ENCODE results near the gene ZBTB18.
"Not testable (repeated sequence)": the region's sequence is repeated elsewhere in the genome, so short reads cannot be mapped to it uniquely, and the experiment has no call there.

GRCh38 chr1:244046254-244046653 is 4.8 kb upstream of the ZBTB18 start:
- TF ChIP-seq, protein P1, sequence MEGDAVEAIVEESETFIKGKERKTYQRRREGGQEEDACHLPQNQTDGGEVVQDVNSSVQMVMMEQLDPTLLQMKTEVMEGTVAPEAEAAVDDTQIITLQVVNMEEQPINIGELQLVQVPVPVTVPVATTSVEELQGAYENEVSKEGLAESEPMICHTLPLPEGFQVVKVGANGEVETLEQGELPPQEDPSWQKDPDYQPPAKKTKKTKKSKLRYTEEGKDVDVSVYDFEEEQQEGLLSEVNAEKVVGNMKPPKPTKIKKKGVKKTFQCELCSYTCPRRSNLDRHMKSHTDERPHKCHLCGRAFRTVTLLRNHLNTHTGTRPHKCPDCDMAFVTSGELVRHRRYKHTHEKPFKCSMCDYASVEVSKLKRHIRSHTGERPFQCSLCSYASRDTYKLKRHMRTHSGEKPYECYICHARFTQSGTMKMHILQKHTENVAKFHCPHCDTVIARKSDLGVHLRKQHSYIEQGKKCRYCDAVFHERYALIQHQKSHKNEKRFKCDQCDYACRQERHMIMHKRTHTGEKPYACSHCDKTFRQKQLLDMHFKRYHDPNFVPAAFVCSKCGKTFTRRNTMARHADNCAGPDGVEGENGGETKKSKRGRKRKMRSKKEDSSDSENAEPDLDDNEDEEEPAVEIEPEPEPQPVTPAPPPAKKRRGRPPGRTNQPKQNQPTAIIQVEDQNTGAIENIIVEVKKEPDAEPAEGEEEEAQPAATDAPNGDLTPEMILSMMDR (IDR thresholded peaks at IDR 0.05), result not testable (repeated sequence)
- TF ChIP-seq POLR2A, EP300 (IDR thresholded peaks at IDR 0.05): not testable (repeated sequence)
